CD4-positive, alpha-beta T cell (primary cell): ENCODE results near the gene ATP5F1D. TPM values are rescaled to one million over a fixed set of nuclear protein-coding genes. Genes with fewer than 3 reads are reported as not detected.

Experiments
- ATAC-seq: fragments of 200-7000 bp; cut with Tn5 transposase; one replicate; pipeline ENCODE4 v1.10.0; 2022; ENCODE audit warnings: mild to moderate bottlenecking; ENCODE audit not compliant: poor library complexity
- CTCF ChIA-PET: fragments of 350-600 bp; sonication (Branson Sonifier 250); formaldehyde crosslinking; loops from one replicate; lab custom pipeline; 2021; ENCODE audit warnings: antibody characterized with exemption, inconsistent platforms; lab: Charles Lee
- POLR2A ChIA-PET: fragments of 350-600 bp; sonication (Branson Sonifier 250); formaldehyde crosslinking; loops from one replicate; lab custom pipeline; 2021; ENCODE audit warnings: antibody characterized with exemption, inconsistent platforms; lab: Charles Lee
- DNase-seq, 14 experiments: peaks; one replicate each; pipeline ENCODE4 v3.0.0-alpha.2; 2013 to 2020; ENCODE audit warnings: mixed read lengths in 2 of 14
- H3K27ac ChIP-seq, 2 donors: one replicate each; pipeline versions ENCODE4 v1.5.1 to v1.7.0; 2013; ENCODE audit warnings: low read length in 2 of 2, low read depth in 1 of 2, mild to moderate bottlenecking in 1 of 2
- H3K27me3 ChIP-seq, 2 experiments: 1 replicate in 1 of 2; 2 replicates in 1 of 2; pipeline versions ENCODE4 v1.6.1 to v1.7.0; 2013; ENCODE audit warnings: low read length in 2 of 2, control low read depth in 1 of 2, mild to moderate bottlenecking in 1 of 2, moderate library complexity in 1 of 2; ENCODE audit not compliant: insufficient read depth in 2 of 2, control insufficient read depth in 1 of 2
- H3K36me3 ChIP-seq: one replicate; pipeline ENCODE4 v1.6.1; 2013; ENCODE audit warnings: low read length, control low read depth; ENCODE audit not compliant: insufficient read depth
- H3K4me1 ChIP-seq: one replicate; pipeline ENCODE4 v1.6.1; 2013; ENCODE audit warnings: low read length, control low read depth; ENCODE audit not compliant: insufficient read depth
- H3K4me3 ChIP-seq: one replicate; pipeline ENCODE4 v1.5.1; 2013; ENCODE audit warnings: mild to moderate bottlenecking, low read length, moderate library complexity
- H3K9me3 ChIP-seq, 2 experiments: 1 replicate in 1 of 2; 2 replicates in 1 of 2; pipeline versions ENCODE4 v1.6.1 to v1.7.0; 2013; ENCODE audit warnings: low read length in 2 of 2, mild to moderate bottlenecking in 2 of 2, control low read depth in 1 of 2, moderate library complexity in 1 of 2; ENCODE audit not compliant: control insufficient read depth in 1 of 2, insufficient read depth in 1 of 2
- H3K27ac Mint-ChIP-seq: one replicate; pipeline ENCODE4 v1.8.0; 2020; ENCODE audit warnings: mixed read lengths
- H3K27me3 Mint-ChIP-seq: one replicate; pipeline ENCODE4 v1.8.0; 2021; ENCODE audit warnings: mixed read lengths
- H3K36me3 Mint-ChIP-seq: one replicate; pipeline ENCODE4 v1.8.0; 2021; ENCODE audit warnings: low read depth, mixed read lengths
- H3K4me1 Mint-ChIP-seq: one replicate; pipeline ENCODE4 v1.8.0; 2021; ENCODE audit warnings: low read depth, mixed read lengths
- H3K4me3 Mint-ChIP-seq: one replicate; pipeline ENCODE4 v1.8.0; 2020; ENCODE audit warnings: mild to moderate bottlenecking, mixed read lengths
- H3K9me3 Mint-ChIP-seq: one replicate; pipeline ENCODE4 v1.8.0; 2020; ENCODE audit warnings: mixed read lengths
- CTCF ChIP-seq: fragments of 200-600 bp; IDR thresholded peaks from one replicate; pipeline ENCODE4 v1.8.0; 2022; ENCODE audit warnings: antibody characterized with exemption, mild to moderate bottlenecking
- intact Hi-C, 2 experiments: fragments of 100-400 bp; cut with DNase I in 1 of 2; cut with micrococcal nuclease in 1 of 2; formaldehyde crosslinking; loops; one replicate each; pipeline versions ENCODE4 v1.15.1 to v1.9.0; 2023 to 2025; cut with DNase I, micrococcal nuclease
- total RNA-seq, 174 experiments: library from RNA in 2 of 174; stranded (reverse) in 2 of 174; gene quantifications; one replicate each; pipeline ENCODE4 v1.2.3 and lab custom pipeline; 2021 to 2026

Gene ATP5F1D
- total RNA-seq, 2 experiments from 2014 or later = 77.6 to 92.6 TPM

DNA sequence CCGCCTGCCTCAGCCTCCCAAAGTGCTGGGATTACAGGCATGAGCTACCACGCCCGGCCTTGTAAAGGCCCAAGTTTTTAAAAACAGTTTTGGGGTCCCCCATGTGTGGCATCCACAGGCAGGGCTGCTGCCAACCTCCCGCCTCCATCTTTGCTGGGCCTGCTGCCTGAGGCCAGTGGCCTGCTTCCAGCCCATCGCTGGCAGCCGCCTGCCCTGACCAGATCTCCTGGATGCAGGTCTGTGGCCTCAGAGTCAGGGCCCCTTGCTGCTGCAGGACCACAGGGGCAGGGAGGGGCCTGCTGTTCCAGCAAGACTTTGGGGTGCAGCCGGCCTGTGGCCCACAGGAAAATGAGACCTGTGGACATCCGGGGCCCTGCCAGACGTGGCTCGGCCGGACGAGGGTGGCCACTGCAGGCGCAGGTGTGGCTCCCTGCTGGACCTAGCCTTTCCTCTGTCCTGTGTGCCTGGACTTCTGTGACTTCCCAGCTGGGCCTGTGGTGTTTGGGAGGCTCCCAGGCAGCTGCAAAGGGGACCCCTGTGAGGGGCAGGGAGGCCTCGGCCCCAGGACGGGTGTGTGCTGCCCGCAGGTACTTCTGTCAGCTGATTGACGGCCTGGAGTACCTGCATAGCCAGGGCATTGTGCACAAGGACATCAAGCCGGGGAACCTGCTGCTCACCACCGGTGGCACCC lies 21.6 kb upstream of the ATP5F1D start:
- DNase-seq (no peak), ATAC-seq (no peak)
- Histone ChIP-seq H3K27me3 (no peaks in the 10 kb centered on the region), H3K4me1 (no peaks in the 10 kb centered on the region), H3K9me3 (no peaks in the 10 kb centered on the region), H3K27ac (no peak overlapping the region), H3K4me3 (no peak overlapping the region), H3K36me3 (peaks cover 50% of the 10 kb centered on the region)
- Mint-ChIP-seq H3K36me3 (peaks cover 7% of the 10 kb centered on the region), H3K4me1 (no peaks in the 10 kb centered on the region), H3K27me3 (no peaks in the 10 kb centered on the region), H3K4me3 (no peak overlapping the region), H3K9me3 (no peaks in the 10 kb centered on the region), H3K27ac (no peak overlapping the region)
- no peak for TF ChIP-seq CTCF
- ChIA-PET POLR2A (no interaction called here), CTCF (no interaction called here)
- intact Hi-C loops = no loop called here

GRCh38 chr19:1220477-1220930 lies 21.0 kb upstream of the ATP5F1D start:
- Mint-ChIP-seq H3K27me3 (no peaks in the 10 kb centered on the region), H3K4me1 (no peaks in the 10 kb centered on the region), H3K4me3 (no peak overlapping the region), H3K36me3 (peaks cover 7% of the 10 kb centered on the region), H3K27ac (no peak overlapping the region), H3K9me3 (no peaks in the 10 kb centered on the region)
- Histone ChIP-seq H3K36me3 (peaks cover 50% of the 10 kb centered on the region), H3K4me3 (no peak overlapping the region), H3K4me1 (no peaks in the 10 kb centered on the region), H3K27ac (no peak overlapping the region), H3K9me3 (no peaks in the 10 kb centered on the region), H3K27me3 (no peaks in the 10 kb centered on the region)
- intact Hi-C loops = no loop called here
- DNase-seq = no peak
- no peak for ATAC-seq
- ChIA-PET POLR2A (no interaction called here), CTCF (no interaction called here)
- no peak for TF ChIP-seq CTCF

- TF ChIP-seq CTCF = no peak
- no peak for DNase-seq
- H3K27me3 Mint-ChIP-seq = no peaks in the 10 kb centered on the region
- ChIA-PET CTCF (interaction anchor here (0.6 kb wide), 1 partner anchor 1321 kb away, joined by 3 read pairs; no protein-coding TSS in a partner anchor), POLR2A (interaction anchor here (0.6 kb wide), 1 partner anchor 90 kb away, joined by 3 read pairs; no protein-coding TSS in a partner anchor)
- Histone ChIP-seq H3K4me1 (no peaks in the 10 kb centered on the region), H3K27me3 (no peaks in the 10 kb centered on the region), H3K27ac (no peak overlapping the region), H3K4me3 (no peak overlapping the region), H3K36me3 (peaks cover 50% of the 10 kb centered on the region), H3K9me3 (no peaks in the 10 kb centered on the region)
- no peak overlapping the region for H3K4me3 Mint-ChIP-seq
- no peak overlapping the region for H3K27ac Mint-ChIP-seq
- no peaks in the 10 kb centered on the region for H3K4me1 Mint-ChIP-seq
- no peak for ATAC-seq
- H3K36me3 Mint-ChIP-seq = peaks cover 7% of the 10 kb centered on the region
- intact Hi-C loops = no loop called here
- no peaks in the 10 kb centered on the region for H3K9me3 Mint-ChIP-seq
Observed at GRCh38 chr19:1220976-1221903, 20.3 kb upstream of the ATP5F1D start.
